HEK293 (cell line): ENCODE results near the gene PPDPF.

ENCODE experiments used
- CTCF ChIA-PET: fragments of 350-600 bp; formaldehyde crosslinking; extraction: SDS; loops from one replicate; lab custom pipeline; 2021; ENCODE audit warnings: antibody characterized with exemption; lab: Yijun Ruan, JAX
- POLR2A ChIA-PET: fragments of 300-600 bp; formaldehyde crosslinking; extraction: SDS; loops from one replicate; lab custom pipeline; 2020; ENCODE audit warnings: antibody characterized with exemption, inconsistent platforms; lab: Yijun Ruan, JAX
- H3K27ac ChIP-seq: fragments of 200-500 bp; sonication (Bioruptor generic); 2 replicates; pipeline ENCODE4 v1.5.1; 2014; ENCODE audit warnings: low read depth, low read length, control low read depth, inconsistent platforms; ENCODE audit errors: extremely low read depth
- H3K36me3 ChIP-seq, 2 experiments: fragments of 200-500 bp in 1 of 2; sonication (Bioruptor generic) in 1 of 2; 1 replicate in 1 of 2; 2 replicates in 1 of 2; pipeline ENCODE4 v1.5.1; 2014 to 2017; ENCODE audit warnings: inconsistent platforms in 2 of 2, low read length in 2 of 2; ENCODE audit not compliant: control insufficient read depth in 2 of 2, insufficient read depth in 1 of 2
- H3K4me1 ChIP-seq: fragments of 200-500 bp; sonication (Bioruptor generic); 2 replicates; pipeline ENCODE4 v1.5.1; 2014; ENCODE audit warnings: mild to moderate bottlenecking, low read length, inconsistent platforms; ENCODE audit not compliant: control insufficient read depth, insufficient read depth
- H3K4me3 ChIP-seq: 2 replicates; pipeline ENCODE4 v1.5.1; 2011; ENCODE audit warnings: low read depth, mild to moderate bottlenecking, control low read depth, low read length, moderate library complexity
- H3K9me3 ChIP-seq: fragments of 200-500 bp; sonication (Bioruptor generic); 2 replicates; pipeline ENCODE4 v1.5.1; 2014; ENCODE audit warnings: low read depth, low read length, inconsistent platforms; ENCODE audit not compliant: control insufficient read depth, insufficient read depth
- GFI1B ChIP-seq: fragments of 450-650 bp; formaldehyde crosslinking; IDR thresholded peaks from 2 replicates; pipeline ENCODE4 v1.5.1; 2016; ENCODE audit warnings: missing biosample characterization, missing genetic modification characterization
- KLF9 ChIP-seq: fragments of 450-650 bp; formaldehyde crosslinking; IDR thresholded peaks from 2 replicates; pipeline ENCODE4 v1.5.1; 2016; ENCODE audit warnings: missing biosample characterization, missing genetic modification characterization, low read depth
- YY1 ChIP-seq: fragments of 450-650 bp; formaldehyde crosslinking; IDR thresholded peaks from 2 replicates; pipeline ENCODE4 v1.5.1; 2018; ENCODE audit warnings: missing biosample characterization, missing genetic modification characterization
- ZBTB21 ChIP-seq: fragments of 450-650 bp; formaldehyde crosslinking; IDR thresholded peaks from 2 replicates; pipeline ENCODE4 v1.5.1; 2017; ENCODE audit warnings: missing biosample characterization, missing genetic modification characterization
- ZNF146 ChIP-seq: fragments of 450-650 bp; formaldehyde crosslinking; IDR thresholded peaks from 2 replicates; pipeline ENCODE4 v1.5.1; 2016; ENCODE audit warnings: missing biosample characterization, missing genetic modification characterization
- ZNF211 ChIP-seq: fragments of 450-650 bp; formaldehyde crosslinking; IDR thresholded peaks from 2 replicates; pipeline ENCODE4 v1.5.1; 2016; ENCODE audit warnings: low read depth, missing biosample characterization, missing genetic modification characterization
- ZNF37A ChIP-seq: fragments of 450-650 bp; IDR thresholded peaks from 2 replicates; pipeline ENCODE4 v1.5.1; 2018; ENCODE audit warnings: missing biosample characterization, missing genetic modification characterization
- ZNF558 ChIP-seq: fragments of 450-650 bp; formaldehyde crosslinking; IDR thresholded peaks from 2 replicates; pipeline ENCODE4 v1.5.1; 2016; ENCODE audit warnings: missing biosample characterization, missing genetic modification characterization
- ZNF660 ChIP-seq: fragments of 450-650 bp; IDR thresholded peaks from 2 replicates; pipeline ENCODE4 v1.5.1; 2018; ENCODE audit warnings: missing biosample characterization, mild to moderate bottlenecking, missing genetic modification characterization
- ZNF707 ChIP-seq: fragments of 450-650 bp; formaldehyde crosslinking; IDR thresholded peaks from 2 replicates; pipeline ENCODE4 v1.5.1; 2016; ENCODE audit warnings: missing biosample characterization, missing genetic modification characterization
- ZNF747 ChIP-seq: fragments of 450-650 bp; formaldehyde crosslinking; IDR thresholded peaks from 2 replicates; pipeline ENCODE4 v1.5.1; 2016; ENCODE audit warnings: missing biosample characterization, missing genetic modification characterization
- ZNF837 ChIP-seq: fragments of 450-650 bp; formaldehyde crosslinking; IDR thresholded peaks from 2 replicates; pipeline ENCODE4 v1.5.1; 2016; ENCODE audit warnings: missing biosample characterization, missing genetic modification characterization
- TF ChIP-seq, protein P1 (sequence below): fragments of 450-650 bp; formaldehyde crosslinking; IDR thresholded peaks from 2 replicates; pipeline ENCODE4 v1.5.1; 2016; ENCODE audit warnings: missing biosample characterization, missing genetic modification characterization
- TF ChIP-seq, protein P2 (sequence below): fragments of 450-650 bp; formaldehyde crosslinking; conservative IDR thresholded peaks from 2 replicates; pipeline ENCODE4 v1.5.1; 2016; ENCODE audit warnings: low read depth, missing biosample characterization, missing genetic modification characterization
- TF ChIP-seq, protein P3 (sequence below): fragments of 450-650 bp; formaldehyde crosslinking; IDR thresholded peaks from 2 replicates; pipeline ENCODE4 v1.5.1; 2016; ENCODE audit warnings: missing biosample characterization, missing genetic modification characterization
- TF ChIP-seq, protein P4 (sequence below): fragments of 450-650 bp; formaldehyde crosslinking; IDR thresholded peaks from 2 replicates; pipeline ENCODE4 v1.5.1; 2016; ENCODE audit warnings: missing biosample characterization, missing genetic modification characterization
- TF ChIP-seq, protein P5 (sequence below): fragments of 450-650 bp; formaldehyde crosslinking; IDR thresholded peaks from 2 replicates; pipeline ENCODE4 v1.5.1; 2016; ENCODE audit warnings: missing biosample characterization, missing genetic modification characterization
- TF ChIP-seq, protein P6 (sequence below): fragments of 450-650 bp; formaldehyde crosslinking; IDR thresholded peaks from 2 replicates; pipeline ENCODE4 v1.5.0; 2017; ENCODE audit warnings: missing biosample characterization, missing genetic modification characterization, borderline replicate concordance
- TF ChIP-seq, protein P7 (sequence below): fragments of 450-650 bp; formaldehyde crosslinking; IDR thresholded peaks from 2 replicates; pipeline ENCODE4 v1.5.1; 2016; ENCODE audit warnings: missing biosample characterization, missing genetic modification characterization

PPDPF gene

DNA sequence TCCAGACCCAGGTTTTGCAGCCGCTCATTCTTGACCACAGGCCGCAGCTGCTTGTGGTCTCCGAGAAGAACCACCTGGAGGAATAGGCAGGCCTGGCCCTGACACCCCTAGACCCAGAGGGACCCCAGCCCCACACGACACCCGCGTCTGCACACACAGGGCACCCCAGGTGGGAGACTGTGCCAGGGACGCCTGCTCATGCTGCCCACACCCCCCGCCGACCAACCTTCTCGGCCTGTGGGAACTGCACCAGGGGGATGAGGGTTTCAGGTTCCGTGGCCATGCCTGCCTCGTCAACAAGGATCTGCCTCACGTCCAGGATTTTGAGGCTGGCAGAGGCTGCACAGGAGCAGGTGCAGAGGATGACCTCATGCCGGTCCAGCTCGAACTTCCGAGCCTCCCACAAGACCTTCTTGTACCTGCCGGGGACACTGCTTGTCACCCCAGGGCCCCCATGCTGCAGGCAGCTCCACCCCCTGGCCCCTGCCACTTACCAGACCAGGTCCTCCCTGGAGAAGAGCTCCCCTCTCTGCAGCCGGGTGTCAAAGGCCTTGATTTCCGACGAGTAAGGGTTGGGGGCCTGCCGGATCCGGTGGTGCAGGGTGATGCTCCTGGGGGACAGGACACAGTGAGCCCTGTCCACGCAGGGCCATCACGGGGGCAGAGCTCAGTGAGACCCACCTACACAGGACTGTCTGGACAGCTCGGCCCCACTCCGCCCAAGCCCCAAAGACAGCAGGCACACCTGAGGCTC is 40.5 kb downstream of the PPDPF start:
- CTCF ChIA-PET, result no interaction called here
- POLR2A ChIA-PET, result interaction anchor here (1.5 kb wide), 1 partner anchor 13 kb away, joined by 4 read pairs; the partner anchor contains the start of gene HELZ2
- Histone ChIP-seq H3K27ac (no peak overlapping the region), H3K9me3 (no peaks in the 10 kb centered on the region), H3K4me3 (no peak overlapping the region), H3K36me3 (peaks cover 0 to 40% of the 10 kb centered on the region in 2 experiments; a peak in 1 of 3 replicates), H3K4me1 (no peaks in the 10 kb centered on the region)
- TF ChIP-seq, protein P1, sequence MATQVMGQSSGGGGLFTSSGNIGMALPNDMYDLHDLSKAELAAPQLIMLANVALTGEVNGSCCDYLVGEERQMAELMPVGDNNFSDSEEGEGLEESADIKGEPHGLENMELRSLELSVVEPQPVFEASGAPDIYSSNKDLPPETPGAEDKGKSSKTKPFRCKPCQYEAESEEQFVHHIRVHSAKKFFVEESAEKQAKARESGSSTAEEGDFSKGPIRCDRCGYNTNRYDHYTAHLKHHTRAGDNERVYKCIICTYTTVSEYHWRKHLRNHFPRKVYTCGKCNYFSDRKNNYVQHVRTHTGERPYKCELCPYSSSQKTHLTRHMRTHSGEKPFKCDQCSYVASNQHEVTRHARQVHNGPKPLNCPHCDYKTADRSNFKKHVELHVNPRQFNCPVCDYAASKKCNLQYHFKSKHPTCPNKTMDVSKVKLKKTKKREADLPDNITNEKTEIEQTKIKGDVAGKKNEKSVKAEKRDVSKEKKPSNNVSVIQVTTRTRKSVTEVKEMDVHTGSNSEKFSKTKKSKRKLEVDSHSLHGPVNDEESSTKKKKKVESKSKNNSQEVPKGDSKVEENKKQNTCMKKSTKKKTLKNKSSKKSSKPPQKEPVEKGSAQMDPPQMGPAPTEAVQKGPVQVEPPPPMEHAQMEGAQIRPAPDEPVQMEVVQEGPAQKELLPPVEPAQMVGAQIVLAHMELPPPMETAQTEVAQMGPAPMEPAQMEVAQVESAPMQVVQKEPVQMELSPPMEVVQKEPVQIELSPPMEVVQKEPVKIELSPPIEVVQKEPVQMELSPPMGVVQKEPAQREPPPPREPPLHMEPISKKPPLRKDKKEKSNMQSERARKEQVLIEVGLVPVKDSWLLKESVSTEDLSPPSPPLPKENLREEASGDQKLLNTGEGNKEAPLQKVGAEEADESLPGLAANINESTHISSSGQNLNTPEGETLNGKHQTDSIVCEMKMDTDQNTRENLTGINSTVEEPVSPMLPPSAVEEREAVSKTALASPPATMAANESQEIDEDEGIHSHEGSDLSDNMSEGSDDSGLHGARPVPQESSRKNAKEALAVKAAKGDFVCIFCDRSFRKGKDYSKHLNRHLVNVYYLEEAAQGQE (tag by site-specific recombination), result no peak
- no peak for TF ChIP-seq ZNF747
- TF ChIP-seq, protein P2, sequence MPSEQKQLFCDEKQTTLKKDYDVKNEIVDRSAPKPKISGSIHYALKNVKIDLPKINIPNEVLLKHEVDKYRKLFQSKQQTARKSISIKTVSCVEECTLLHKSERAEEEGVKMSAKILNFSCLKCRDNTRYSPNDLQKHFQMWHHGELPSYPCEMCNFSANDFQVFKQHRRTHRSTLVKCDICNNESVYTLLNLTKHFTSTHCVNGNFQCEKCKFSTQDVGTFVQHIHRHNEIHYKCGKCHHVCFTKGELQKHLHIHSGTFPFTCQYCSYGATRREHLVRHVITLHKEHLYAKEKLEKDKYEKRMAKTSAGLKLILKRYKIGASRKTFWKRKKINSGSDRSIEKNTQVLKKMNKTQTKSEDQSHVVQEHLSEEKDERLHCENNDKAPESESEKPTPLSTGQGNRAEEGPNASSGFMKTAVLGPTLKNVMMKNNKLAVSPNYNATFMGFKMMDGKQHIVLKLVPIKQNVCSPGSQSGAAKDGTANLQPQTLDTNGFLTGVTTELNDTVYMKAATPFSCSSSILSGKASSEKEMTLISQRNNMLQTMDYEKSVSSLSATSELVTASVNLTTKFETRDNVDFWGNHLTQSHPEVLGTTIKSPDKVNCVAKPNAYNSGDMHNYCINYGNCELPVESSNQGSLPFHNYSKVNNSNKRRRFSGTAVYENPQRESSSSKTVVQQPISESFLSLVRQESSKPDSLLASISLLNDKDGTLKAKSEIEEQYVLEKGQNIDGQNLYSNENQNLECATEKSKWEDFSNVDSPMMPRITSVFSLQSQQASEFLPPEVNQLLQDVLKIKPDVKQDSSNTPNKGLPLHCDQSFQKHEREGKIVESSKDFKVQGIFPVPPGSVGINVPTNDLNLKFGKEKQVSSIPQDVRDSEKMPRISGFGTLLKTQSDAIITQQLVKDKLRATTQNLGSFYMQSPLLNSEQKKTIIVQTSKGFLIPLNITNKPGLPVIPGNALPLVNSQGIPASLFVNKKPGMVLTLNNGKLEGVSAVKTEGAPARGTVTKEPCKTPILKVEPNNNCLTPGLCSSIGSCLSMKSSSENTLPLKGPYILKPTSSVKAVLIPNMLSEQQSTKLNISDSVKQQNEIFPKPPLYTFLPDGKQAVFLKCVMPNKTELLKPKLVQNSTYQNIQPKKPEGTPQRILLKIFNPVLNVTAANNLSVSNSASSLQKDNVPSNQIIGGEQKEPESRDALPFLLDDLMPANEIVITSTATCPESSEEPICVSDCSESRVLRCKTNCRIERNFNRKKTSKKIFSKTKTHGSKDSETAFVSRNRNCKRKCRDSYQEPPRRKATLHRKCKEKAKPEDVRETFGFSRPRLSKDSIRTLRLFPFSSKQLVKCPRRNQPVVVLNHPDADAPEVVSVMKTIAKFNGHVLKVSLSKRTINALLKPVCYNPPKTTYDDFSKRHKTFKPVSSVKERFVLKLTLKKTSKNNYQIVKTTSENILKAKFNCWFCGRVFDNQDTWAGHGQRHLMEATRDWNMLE (tag by site-specific recombination), result no peak
- TF ChIP-seq, protein P3, sequence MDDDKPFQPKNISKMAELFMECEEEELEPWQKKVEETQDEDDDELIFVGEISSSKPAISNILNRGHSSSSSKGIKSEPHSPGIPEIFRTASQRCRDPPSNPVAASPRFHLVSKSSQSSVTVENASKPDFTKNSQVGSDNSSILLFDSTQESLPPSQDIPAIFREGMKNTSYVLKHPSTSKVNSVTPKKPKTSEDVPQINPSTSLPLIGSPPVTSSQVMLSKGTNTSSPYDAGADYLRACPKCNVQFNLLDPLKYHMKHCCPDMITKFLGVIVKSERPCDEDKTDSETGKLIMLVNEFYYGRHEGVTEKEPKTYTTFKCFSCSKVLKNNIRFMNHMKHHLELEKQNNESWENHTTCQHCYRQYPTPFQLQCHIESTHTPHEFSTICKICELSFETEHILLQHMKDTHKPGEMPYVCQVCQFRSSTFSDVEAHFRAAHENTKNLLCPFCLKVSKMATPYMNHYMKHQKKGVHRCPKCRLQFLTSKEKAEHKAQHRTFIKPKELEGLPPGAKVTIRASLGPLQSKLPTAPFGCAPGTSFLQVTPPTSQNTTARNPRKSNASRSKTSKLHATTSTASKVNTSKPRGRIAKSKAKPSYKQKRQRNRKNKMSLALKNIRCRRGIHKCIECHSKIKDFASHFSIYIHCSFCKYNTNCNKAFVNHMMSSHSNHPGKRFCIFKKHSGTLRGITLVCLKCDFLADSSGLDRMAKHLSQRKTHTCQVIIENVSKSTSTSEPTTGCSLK (tag by site-specific recombination), result no peak
- TF ChIP-seq ZNF660 (tag by site-specific recombination), result no peak
- no peak for TF ChIP-seq ZNF707
- TF ChIP-seq ZNF558, result no peak
- no peak for TF ChIP-seq YY1 (tag by site-specific recombination)
- TF ChIP-seq GFI1B (tag by site-specific recombination), result no peak
- TF ChIP-seq, protein P4, sequence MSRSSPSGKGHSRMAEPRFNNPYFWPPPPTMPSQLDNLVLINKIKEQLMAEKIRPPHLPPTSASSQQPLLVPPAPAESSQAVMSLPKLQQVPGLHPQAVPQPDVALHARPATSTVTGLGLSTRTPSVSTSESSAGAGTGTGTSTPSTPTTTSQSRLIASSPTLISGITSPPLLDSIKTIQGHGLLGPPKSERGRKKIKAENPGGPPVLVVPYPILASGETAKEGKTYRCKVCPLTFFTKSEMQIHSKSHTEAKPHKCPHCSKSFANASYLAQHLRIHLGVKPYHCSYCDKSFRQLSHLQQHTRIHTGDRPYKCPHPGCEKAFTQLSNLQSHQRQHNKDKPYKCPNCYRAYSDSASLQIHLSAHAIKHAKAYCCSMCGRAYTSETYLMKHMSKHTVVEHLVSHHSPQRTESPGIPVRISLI (tag by site-specific recombination), result no peak
- TF ChIP-seq, protein P5, sequence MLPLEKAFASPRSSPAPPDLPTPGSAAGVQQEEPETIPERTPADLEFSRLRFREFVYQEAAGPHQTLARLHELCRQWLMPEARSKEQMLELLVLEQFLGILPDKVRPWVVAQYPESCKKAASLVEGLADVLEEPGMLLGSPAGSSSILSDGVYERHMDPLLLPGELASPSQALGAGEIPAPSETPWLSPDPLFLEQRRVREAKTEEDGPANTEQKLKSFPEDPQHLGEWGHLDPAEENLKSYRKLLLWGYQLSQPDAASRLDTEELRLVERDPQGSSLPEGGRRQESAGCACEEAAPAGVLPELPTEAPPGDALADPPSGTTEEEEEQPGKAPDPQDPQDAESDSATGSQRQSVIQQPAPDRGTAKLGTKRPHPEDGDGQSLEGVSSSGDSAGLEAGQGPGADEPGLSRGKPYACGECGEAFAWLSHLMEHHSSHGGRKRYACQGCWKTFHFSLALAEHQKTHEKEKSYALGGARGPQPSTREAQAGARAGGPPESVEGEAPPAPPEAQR, result no peak
- TF ChIP-seq ZNF211 (tag by site-specific recombination), result no peak
- TF ChIP-seq KLF9 (tag by site-specific recombination), result no peak
- TF ChIP-seq, protein P6, sequence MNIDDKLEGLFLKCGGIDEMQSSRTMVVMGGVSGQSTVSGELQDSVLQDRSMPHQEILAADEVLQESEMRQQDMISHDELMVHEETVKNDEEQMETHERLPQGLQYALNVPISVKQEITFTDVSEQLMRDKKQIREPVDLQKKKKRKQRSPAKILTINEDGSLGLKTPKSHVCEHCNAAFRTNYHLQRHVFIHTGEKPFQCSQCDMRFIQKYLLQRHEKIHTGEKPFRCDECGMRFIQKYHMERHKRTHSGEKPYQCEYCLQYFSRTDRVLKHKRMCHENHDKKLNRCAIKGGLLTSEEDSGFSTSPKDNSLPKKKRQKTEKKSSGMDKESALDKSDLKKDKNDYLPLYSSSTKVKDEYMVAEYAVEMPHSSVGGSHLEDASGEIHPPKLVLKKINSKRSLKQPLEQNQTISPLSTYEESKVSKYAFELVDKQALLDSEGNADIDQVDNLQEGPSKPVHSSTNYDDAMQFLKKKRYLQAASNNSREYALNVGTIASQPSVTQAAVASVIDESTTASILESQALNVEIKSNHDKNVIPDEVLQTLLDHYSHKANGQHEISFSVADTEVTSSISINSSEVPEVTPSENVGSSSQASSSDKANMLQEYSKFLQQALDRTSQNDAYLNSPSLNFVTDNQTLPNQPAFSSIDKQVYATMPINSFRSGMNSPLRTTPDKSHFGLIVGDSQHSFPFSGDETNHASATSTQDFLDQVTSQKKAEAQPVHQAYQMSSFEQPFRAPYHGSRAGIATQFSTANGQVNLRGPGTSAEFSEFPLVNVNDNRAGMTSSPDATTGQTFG (tag by site-specific recombination), result no peak
- no peak for TF ChIP-seq ZNF146
- TF ChIP-seq ZNF837 (tag by site-specific recombination), result no peak
- TF ChIP-seq ZBTB21, result no peak
- TF ChIP-seq, protein P7, sequence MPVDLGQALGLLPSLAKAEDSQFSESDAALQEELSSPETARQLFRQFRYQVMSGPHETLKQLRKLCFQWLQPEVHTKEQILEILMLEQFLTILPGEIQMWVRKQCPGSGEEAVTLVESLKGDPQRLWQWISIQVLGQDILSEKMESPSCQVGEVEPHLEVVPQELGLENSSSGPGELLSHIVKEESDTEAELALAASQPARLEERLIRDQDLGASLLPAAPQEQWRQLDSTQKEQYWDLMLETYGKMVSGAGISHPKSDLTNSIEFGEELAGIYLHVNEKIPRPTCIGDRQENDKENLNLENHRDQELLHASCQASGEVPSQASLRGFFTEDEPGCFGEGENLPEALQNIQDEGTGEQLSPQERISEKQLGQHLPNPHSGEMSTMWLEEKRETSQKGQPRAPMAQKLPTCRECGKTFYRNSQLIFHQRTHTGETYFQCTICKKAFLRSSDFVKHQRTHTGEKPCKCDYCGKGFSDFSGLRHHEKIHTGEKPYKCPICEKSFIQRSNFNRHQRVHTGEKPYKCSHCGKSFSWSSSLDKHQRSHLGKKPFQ, result no peak
- no peak for TF ChIP-seq ZNF37A (tag by site-specific recombination)
